Immature natural killer cell (primary cell): ENCODE measurements around the gene VRK2. TPM values are rescaled to one million over a fixed set of nuclear protein-coding genes. Genes with fewer than 3 reads are reported as not detected.

Experiments used
- DNase-seq, 3 donors: peaks; one replicate each; pipeline ENCODE4 v3.0.0; 2022; ENCODE audit warnings: mixed read lengths in 1 of 3
- H3K27ac Mint-ChIP-seq, 6 donors: one replicate each; pipeline ENCODE4 v1.8.0; 2020; ENCODE audit warnings: mixed read lengths in 6 of 6, mild to moderate bottlenecking in 5 of 6, inconsistent platforms in 4 of 6, moderate library complexity in 3 of 6
- H3K27me3 Mint-ChIP-seq, 3 donors: one replicate each; pipeline ENCODE4 v1.8.0; 2020 to 2021; ENCODE audit warnings: low read depth in 3 of 3, mild to moderate bottlenecking in 3 of 3, mixed read lengths in 3 of 3, moderate library complexity in 3 of 3, inconsistent platforms in 1 of 3
- H3K36me3 Mint-ChIP-seq, 3 donors: one replicate each; pipeline ENCODE4 v1.8.0; 2020; ENCODE audit warnings: mixed read lengths in 3 of 3, inconsistent platforms in 2 of 3, mild to moderate bottlenecking in 2 of 3
- H3K4me1 Mint-ChIP-seq, 2 donors: one replicate each; pipeline ENCODE4 v1.8.0; 2020; ENCODE audit warnings: inconsistent platforms in 2 of 2, mild to moderate bottlenecking in 2 of 2, mixed read lengths in 2 of 2, moderate library complexity in 1 of 2
- H3K4me3 Mint-ChIP-seq, 5 donors: one replicate each; pipeline ENCODE4 v1.8.0; 2020; ENCODE audit warnings: mild to moderate bottlenecking in 5 of 5, mixed read lengths in 5 of 5, inconsistent platforms in 3 of 5, moderate library complexity in 3 of 5
- H3K9me3 Mint-ChIP-seq, 6 donors: one replicate each; pipeline ENCODE4 v1.8.0; 2020; ENCODE audit warnings: mild to moderate bottlenecking in 6 of 6, mixed read lengths in 6 of 6, inconsistent platforms in 4 of 6, moderate library complexity in 3 of 6
- polyA plus RNA-seq, 3 donors: library from polyadenylated mRNA; unstranded; fragments of 300-500 nt; fragmentation: Illumina TruSeq; gene quantifications; one replicate each; pipeline ENCODE4 v1.2.3, GENCODE V29; 2021

The VRK2 gene
- polyA plus RNA-seq, 3 donors from 2014 or later: 18.7 to 32.4 (median 26.0) TPM

DNA sequence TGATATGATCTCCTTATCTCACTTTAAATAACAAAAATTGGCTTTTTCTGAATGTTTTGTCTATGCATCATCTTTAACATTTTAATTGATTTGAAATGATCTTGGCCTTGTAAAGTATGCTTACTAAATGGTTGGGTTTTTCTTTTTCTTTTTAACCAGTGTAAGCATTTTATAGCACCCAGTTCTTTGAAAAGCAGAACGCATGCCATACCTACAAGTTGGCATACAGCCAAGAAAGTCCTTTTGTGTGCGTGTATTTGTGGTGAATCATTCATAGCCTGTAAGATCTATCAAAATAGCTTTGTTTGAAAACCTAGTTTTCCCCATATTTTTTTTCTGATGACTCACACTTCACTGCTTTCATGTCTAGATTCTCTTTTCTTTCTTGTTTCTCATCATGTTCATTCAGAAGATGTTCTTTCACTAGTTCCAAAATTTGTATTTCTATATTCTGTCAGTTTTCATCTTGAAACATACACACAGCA is 4.1 kb upstream of the VRK2 start:
- no peak for DNase-seq
- Mint-ChIP-seq H3K4me1 (peaks cover 21 to 34% of the 10 kb centered on the region in 2 donors), H3K27ac (peak overlapping the region in 1 of 6 donors; percentile 35), H3K9me3 (peaks cover 0 to 2% (median 0%) of the 10 kb centered on the region in 6 donors), H3K36me3 (peaks cover 11 to 30% (median 18%) of the 10 kb centered on the region in 3 donors), H3K27me3 (peaks cover 3 to 9% (median 8%) of the 10 kb centered on the region in 3 donors), H3K4me3 (no peak overlapping the region)

DNA sequence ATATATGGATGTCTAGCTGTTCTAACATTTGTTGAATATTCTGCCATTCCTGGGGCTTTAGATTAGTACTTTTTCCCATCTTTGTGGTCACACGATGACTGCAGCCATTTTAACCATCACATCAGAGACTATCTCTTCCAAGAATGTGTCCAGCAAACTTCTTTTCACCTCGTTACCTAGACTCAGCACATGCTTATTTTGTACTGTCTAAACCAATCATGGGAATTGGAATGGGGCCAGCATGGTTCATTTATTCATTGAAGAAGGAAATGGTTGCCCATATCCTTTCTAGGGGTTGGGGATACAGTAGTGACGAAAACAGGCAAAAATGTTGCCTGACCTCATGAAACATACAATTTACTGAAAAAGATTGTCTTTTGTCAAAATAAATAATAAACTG is 2.5 kb upstream of the VRK2 start:
- Mint-ChIP-seq H3K4me1 (peaks cover 28 to 47% of the 10 kb centered on the region in 2 donors), H3K9me3 (peaks cover 0 to 2% (median 0%) of the 10 kb centered on the region in 6 donors), H3K4me3 (no peak overlapping the region), H3K27me3 (peaks cover 3 to 9% (median 8%) of the 10 kb centered on the region in 3 donors), H3K36me3 (peaks cover 5 to 19% (median 5%) of the 10 kb centered on the region in 3 donors), H3K27ac (peak overlapping the region in 3 of 6 donors; percentile 1 to 50 (median 16))
- DNase-seq: no peak

DNA sequence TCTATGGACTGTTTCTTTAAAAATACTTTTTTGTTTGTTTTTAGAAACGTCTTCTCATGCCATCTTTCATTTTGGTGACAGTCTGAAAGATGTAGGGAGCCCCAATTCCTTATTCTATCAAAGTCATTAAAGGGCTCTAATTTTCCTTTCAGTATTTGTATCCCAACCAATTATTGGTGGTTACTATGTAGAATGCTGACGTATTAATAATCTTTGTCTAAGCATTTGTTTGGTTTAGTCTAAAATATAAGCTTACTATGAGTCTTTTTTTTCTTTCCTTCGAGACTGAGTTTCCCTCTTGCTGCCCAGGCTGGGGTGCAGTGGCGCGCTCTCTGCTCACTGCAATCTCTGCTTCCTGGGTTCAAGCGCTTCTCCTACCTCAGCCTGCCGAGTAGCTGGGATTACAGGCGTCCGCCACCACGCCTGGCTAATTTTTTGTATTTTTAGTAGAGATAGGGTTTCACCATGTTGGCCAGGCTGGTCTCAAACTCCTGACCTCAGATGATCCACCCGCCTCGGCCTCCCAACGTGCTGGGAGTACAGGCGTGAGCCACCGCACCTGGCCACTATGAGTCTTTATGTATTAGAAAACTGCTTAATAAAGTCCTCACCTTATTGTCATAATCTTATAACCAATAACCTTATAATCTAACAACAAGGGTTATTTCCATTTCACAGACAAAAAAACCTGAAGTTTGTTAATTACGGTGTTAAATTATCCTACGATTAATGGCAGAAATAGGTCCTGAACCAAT is 849 bp upstream of the VRK2 start:
- peak overlapping the region; percentile 89 to 96 (median 95) for H3K27ac Mint-ChIP-seq
- H3K27me3 Mint-ChIP-seq: peaks cover 3 to 9% (median 8%) of the 10 kb centered on the region in 3 donors
- peaks cover 2 to 8% (median 5%) of the 10 kb centered on the region in 3 donors for H3K36me3 Mint-ChIP-seq
- peak overlapping the region; percentile 90 to 93 (median 91) for H3K4me3 Mint-ChIP-seq
- peaks cover 28 to 48% of the 10 kb centered on the region in 2 donors for H3K4me1 Mint-ChIP-seq
- no peaks in the 10 kb centered on the region for H3K9me3 Mint-ChIP-seq
- peak in 1 of 3 donors; percentile 4 for DNase-seq

DNA sequence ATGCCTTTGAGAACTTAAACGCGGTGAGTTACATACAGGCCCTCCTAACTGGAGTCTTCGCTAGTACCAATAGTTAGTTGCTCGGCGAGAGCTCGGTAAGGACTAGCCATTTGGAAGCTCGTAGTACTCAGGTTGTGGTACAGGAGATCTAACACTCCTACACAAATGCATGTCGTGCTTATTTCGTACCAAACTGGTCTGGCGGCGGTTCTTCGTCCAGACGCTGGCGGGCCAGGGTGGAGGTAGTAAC is 346 bp upstream of the VRK2 start:
- DNase-seq: no peak
- Mint-ChIP-seq H3K9me3 (no peaks in the 10 kb centered on the region), H3K36me3 (peaks cover 0 to 7% (median 5%) of the 10 kb centered on the region in 3 donors), H3K27ac (peak overlapping the region; percentile 89 to 96 (median 95)), H3K4me1 (peaks cover 28 to 48% of the 10 kb centered on the region in 2 donors), H3K4me3 (peak overlapping the region; percentile 90 to 93 (median 91)), H3K27me3 (peaks cover 3 to 9% (median 8%) of the 10 kb centered on the region in 3 donors)

DNA sequence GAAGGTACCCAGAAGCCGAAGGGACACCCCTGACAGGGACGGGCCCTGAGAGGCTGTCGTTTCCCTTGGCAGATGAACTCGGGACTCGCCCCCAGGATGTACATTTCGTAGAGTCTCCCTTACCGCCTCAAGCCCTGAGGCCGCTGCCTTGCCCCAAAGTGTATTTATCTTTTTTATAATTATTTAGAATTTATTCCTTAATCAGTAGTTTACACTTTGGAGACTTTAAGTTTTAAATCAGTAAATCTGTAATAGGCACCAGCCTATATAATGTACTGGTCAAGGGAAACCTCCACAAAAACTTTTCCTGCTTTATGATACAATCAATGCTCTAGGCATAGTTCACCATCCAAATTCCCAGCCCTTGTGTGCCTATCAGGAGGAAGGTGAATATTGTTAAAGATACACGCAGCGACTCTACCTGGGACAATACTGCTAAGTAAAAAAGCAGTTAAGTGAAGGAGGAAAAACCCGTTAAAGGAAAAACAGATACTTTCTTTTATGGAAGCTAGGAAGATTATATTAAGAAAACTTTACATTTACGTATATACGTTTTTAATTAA is 848 bp downstream of the VRK2 start:
- no peak for DNase-seq
- Mint-ChIP-seq H3K9me3 (no peaks in the 10 kb centered on the region), H3K27ac (peak overlapping the region; percentile 89 to 96 (median 95)), H3K4me1 (peaks cover 28 to 48% of the 10 kb centered on the region in 2 donors), H3K27me3 (peaks cover 3 to 9% (median 6%) of the 10 kb centered on the region in 3 donors), H3K4me3 (peak overlapping the region; percentile 90 to 93 (median 91)), H3K36me3 (peaks cover 4 to 11% (median 4%) of the 10 kb centered on the region in 3 donors)

DNA sequence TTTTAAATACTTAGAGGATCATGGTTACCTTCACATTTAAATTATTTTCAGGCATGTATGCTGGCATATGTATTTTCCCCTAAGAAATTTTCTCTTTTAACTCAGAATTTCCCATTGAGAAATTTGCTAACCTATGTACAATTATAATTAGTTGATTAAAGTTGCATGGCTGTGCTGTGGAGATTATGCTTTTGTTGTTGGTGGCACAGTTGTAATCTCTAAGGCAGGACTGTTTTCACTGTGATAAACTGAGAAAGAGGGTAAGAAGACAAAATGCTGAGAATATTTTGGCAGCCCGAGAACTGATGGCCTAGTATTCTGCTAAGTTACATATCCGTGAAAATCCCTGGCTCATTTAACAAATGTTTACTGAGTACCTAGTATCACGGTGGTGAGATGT is 1.4 kb downstream of the VRK2 start:
- no peak for DNase-seq
- H3K27ac Mint-ChIP-seq: peak overlapping the region; percentile 75 to 94 (median 91)
- peaks cover 28 to 48% of the 10 kb centered on the region in 2 donors for H3K4me1 Mint-ChIP-seq
- no peaks in the 10 kb centered on the region for H3K9me3 Mint-ChIP-seq
- peaks cover 0 to 6% (median 4%) of the 10 kb centered on the region in 3 donors for H3K36me3 Mint-ChIP-seq
- peaks cover 3 to 9% (median 6%) of the 10 kb centered on the region in 3 donors for H3K27me3 Mint-ChIP-seq
- H3K4me3 Mint-ChIP-seq: peak overlapping the region; percentile 49 to 93 (median 91)

DNA sequence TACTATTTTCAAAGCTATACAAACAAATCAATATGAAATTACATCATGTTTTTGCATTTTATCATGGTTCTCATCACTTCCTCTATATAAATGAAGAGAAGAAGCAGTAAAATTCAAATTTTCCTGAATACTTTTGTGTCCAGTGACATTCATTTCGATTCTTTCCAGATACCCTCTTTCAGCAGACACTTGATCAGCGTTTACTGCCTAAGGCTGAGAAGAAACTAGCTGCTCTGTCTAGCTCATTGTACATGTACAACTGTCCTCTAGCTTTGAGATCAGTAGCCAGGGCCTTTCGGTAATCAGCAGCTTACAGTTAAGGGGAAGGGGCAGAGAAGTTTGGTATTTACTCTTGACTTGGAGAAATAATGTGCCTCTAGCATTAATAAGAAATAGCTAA is 4.8 kb downstream of the VRK2 start:
- Mint-ChIP-seq H3K4me3 (no peak overlapping the region), H3K36me3 (peaks cover 0 to 13% (median 12%) of the 10 kb centered on the region in 3 donors), H3K9me3 (no peaks in the 10 kb centered on the region), H3K27me3 (peaks cover 3 to 6% (median 3%) of the 10 kb centered on the region in 3 donors), H3K27ac (peak overlapping the region in 2 of 6 donors; percentile 7 to 31), H3K4me1 (peaks cover 9 to 40% of the 10 kb centered on the region in 2 donors)
- DNase-seq: no peak

DNA sequence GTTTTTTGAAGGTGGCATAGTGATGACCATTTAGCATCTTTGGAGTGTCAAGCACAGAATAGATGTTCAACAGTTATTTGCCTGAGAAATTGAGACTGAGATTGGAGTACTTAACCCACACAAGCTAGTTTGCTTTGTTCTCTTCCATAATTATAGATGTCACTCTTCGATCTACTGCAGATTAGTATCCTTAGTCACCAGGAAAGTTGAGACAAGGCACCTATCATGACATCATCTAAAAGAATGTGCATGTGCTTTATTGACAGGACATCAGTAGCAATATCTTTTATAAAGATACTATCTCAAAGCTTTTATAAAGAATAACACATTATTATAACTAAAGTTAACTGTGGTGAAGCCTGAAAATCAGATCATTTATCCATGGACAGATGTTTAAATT is 6.4 kb downstream of the VRK2 start:
- Mint-ChIP-seq H3K27ac (no peak overlapping the region), H3K36me3 (peaks cover 5 to 23% (median 21%) of the 10 kb centered on the region in 3 donors)

DNA sequence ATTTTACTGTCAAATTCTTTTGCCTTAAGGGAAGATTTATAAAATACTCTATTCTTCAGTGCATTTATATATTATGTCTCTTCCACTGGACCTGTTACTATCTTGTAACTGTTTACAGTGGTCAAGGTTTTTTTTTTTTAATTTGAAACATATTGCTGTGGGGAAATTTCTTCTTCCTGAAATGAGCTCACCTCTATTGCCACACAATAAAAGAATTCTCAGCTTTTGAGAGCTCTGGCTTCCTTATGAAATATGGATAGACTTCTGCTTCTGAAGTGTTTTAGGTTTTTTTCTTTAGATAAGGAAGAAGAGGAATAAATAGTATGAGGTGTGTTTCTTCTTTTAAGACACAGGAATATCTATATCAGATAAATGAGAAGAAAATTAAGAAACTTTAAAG is 7.7 kb downstream of the VRK2 start:
- Mint-ChIP-seq H3K4me1 (peaks cover 1 to 30% of the 10 kb centered on the region in 2 donors), H3K9me3 (no peaks in the 10 kb centered on the region), H3K27me3 (no peaks in the 10 kb centered on the region), H3K36me3 (peaks cover 8 to 30% (median 21%) of the 10 kb centered on the region in 3 donors), H3K27ac (no peak overlapping the region), H3K4me3 (no peak overlapping the region)
- DNase-seq: no peak

More for the DNA sequence above, 6.4 kb downstream of the VRK2 start:
- H3K9me3 Mint-ChIP-seq: no peaks in the 10 kb centered on the region
- no peak overlapping the region for H3K4me3 Mint-ChIP-seq
- no peak for DNase-seq
- H3K27me3 Mint-ChIP-seq: no peaks in the 10 kb centered on the region
- peaks cover 5 to 43% of the 10 kb centered on the region in 2 donors for H3K4me1 Mint-ChIP-seq

DNA sequence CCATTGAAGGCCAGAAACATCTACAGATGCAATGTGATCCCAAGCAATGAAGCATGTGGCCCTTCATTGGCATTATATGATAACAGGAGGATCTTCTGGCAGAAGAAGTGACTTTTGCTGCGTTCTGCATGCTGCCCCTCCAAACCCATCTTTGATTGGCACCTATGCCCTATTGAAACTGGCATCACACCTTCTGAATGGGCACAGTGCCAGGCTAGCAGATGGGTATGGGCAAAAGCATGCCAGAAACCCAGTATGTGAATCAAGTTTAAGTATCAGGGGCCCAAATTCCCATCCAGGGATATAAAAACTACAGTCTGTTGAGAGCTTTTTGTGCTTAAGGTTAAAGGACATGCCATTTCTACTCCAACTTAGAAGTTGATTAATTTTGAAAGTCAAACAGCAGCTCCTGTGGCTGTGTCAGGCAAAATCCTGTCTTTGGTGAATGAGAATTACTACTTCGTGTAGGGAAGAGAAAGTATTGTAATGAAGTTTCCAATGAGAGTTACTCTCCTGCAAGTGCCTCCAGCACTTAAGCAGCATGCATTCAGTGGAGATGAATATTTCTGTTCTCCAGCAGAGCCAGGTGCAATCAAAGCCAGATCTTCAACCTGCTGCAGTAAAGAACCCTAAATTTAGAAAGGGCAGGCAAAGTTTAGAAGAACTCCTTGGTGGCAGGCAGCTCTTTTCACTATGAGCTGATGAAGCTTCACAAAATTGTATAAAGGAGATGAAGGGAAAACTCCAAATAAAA is 8.6 kb downstream of the VRK2 start:
- Mint-ChIP-seq H3K36me3 (peaks cover 8 to 31% (median 21%) of the 10 kb centered on the region in 3 donors), H3K4me1 (peaks cover 1 to 26% of the 10 kb centered on the region in 2 donors), H3K27ac (no peak overlapping the region), H3K9me3 (no peaks in the 10 kb centered on the region), H3K27me3 (peaks cover 0 to 2% (median 0%) of the 10 kb centered on the region in 3 donors), H3K4me3 (no peak overlapping the region)
- DNase-seq: no peak

DNA sequence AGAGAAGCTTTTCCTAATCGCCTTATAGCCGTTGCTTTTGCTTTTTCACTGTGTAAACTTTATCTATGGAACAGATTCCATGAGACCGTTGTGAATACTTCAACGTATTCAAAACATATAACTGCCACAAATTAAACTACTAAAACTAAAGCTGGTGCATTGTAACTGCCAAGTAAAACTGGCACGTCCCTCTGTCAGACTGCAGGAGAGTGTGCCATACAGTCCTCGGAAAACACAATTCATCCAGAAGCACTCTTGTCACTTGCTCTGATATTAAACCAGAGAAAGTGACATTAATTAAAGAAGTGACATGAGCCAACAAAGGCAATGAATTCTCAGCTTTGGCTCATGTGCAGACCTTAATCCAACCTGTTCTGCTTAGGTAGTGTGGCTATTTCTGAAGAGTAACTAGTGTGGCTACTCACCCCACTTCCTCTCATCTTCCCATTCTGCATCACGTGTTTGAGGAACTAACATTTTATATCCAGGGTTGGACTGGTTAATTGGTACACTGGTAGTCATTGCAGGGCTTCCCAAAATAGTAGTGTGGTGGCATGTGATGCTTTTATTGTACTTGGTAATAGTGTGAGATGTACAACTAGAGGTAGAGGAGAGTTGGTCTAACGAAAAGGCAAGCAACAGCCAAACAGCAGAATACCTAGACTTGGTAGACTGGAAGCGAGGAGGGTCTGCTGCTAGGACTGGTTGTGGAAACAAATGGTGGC is 9.7 kb downstream of the VRK2 start:
- Mint-ChIP-seq H3K36me3 (peaks cover 8 to 36% (median 21%) of the 10 kb centered on the region in 3 donors), H3K4me3 (no peak overlapping the region), H3K9me3 (no peaks in the 10 kb centered on the region), H3K4me1 (peaks cover 1 to 26% of the 10 kb centered on the region in 2 donors), H3K27ac (no peak overlapping the region), H3K27me3 (peaks cover 0 to 2% (median 0%) of the 10 kb centered on the region in 3 donors)
- no peak for DNase-seq

DNA sequence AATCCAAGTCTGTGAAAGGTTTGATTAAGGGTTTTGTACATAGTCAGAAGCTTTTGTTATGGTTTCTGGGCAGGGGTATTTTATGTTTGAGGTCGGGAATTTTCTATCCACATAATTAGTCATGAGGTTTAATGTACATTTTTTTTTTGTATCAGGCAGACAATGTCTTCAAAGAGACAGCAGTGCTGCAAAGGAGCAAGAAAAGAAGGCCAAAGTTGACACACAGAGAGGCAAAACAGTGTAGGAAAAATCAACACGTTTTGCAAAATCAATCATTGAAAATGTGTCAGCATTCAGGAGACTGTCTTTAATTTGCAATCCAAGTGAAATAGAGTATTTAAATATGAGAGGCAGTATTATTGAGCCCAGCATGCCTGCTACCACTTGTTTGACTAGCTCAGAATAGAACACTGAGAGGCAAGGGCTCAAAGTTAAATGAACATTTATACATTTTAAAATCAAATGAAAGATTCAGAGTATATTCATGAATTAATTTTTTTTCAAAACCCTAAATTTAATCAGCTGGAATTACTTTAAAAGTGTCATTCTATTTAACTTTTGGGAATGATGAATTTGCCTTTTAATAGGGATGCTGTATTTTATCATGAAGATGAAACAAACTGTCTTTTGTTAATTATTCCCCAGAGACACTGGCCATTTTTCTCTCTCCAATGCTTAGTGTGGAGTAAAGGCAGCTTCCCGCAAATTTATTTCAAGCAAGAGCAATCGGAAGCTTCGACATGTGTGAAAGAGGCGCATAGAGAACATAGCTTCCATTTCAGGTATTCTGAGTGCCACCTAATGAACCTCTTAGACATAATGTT is 11.3 kb downstream of the VRK2 start:
- Mint-ChIP-seq H3K27me3 (peaks cover 0 to 2% (median 0%) of the 10 kb centered on the region in 3 donors), H3K27ac (no peak overlapping the region), H3K36me3 (peaks cover 8 to 32% (median 15%) of the 10 kb centered on the region in 3 donors), H3K9me3 (no peaks in the 10 kb centered on the region), H3K4me1 (peaks cover 1 to 26% of the 10 kb centered on the region in 2 donors), H3K4me3 (no peak overlapping the region)
- DNase-seq: no peak
